ENCODE results near the gene C11orf68.

C11orf68 gene

GRCh38 chr11:65869643-65870306, 49.1 kb downstream of the C11orf68 start:
- Mint-ChIP-seq H3K4me1 (ENCODE audit: low read depth) (peaks cover 16% of the 10 kb centered on the region), H3K36me3 (ENCODE audit: low read depth) (peaks cover 12% of the 10 kb centered on the region), H3K27ac (no peak overlapping the region), H3K4me3 (no peak overlapping the region), H3K27me3 (ENCODE audit: low read depth) (peaks cover 5% of the 10 kb centered on the region), H3K9me3 (no peaks in the 10 kb centered on the region)

GRCh38 chr11:65868907-65869306, 50.0 kb downstream of the C11orf68 start:
- H3K4me3 Mint-ChIP-seq, result no peak overlapping the region
- H3K27me3 Mint-ChIP-seq (ENCODE audit: low read depth), result peaks cover 5% of the 10 kb centered on the region
- peaks cover 19% of the 10 kb centered on the region for H3K4me1 Mint-ChIP-seq (ENCODE audit: low read depth)
- H3K27ac Mint-ChIP-seq, result no peak overlapping the region
- no peaks in the 10 kb centered on the region for H3K9me3 Mint-ChIP-seq
- peaks cover 14% of the 10 kb centered on the region for H3K36me3 Mint-ChIP-seq (ENCODE audit: low read depth)

GRCh38 chr11:65868076-65868667, 50.7 kb downstream of the C11orf68 start:
- Mint-ChIP-seq H3K27ac (no peak overlapping the region), H3K4me3 (no peak overlapping the region), H3K4me1 (ENCODE audit: low read depth) (peaks cover 17% of the 10 kb centered on the region), H3K36me3 (ENCODE audit: low read depth) (peaks cover 20% of the 10 kb centered on the region), H3K27me3 (ENCODE audit: low read depth) (peaks cover 3% of the 10 kb centered on the region), H3K9me3 (no peaks in the 10 kb centered on the region)

- peaks cover 26% of the 10 kb centered on the region for H3K36me3 Mint-ChIP-seq (ENCODE audit: low read depth)
- no peak overlapping the region for H3K4me3 Mint-ChIP-seq
- H3K4me1 Mint-ChIP-seq (ENCODE audit: low read depth), result peaks cover 17% of the 10 kb centered on the region
- no peaks in the 10 kb centered on the region for H3K27me3 Mint-ChIP-seq (ENCODE audit: low read depth)
- H3K9me3 Mint-ChIP-seq, result no peaks in the 10 kb centered on the region
- H3K27ac Mint-ChIP-seq, result no peak overlapping the region
These were observed 51.4 kb downstream of the C11orf68 start for GRCh38 chr11:65867284-65868071.

All from T-helper 1 cell treated with Interleukin-12 subunit alpha and Interleukin-12 subunit beta and Interleukin-4 antibody, amounts not matched to agents 30 μg/mL and 1 μg/mL, for 36 hours (primary cell).